NT2/D1 (cell line): ENCODE data around the gene GSG1L.

Experiments
- YY1 ChIP-seq: IDR thresholded peaks from 2 replicates; pipeline ENCODE4 v1.6.1; 2011; ENCODE audit not compliant: insufficient read length, insufficient read depth
- ZNF274 ChIP-seq: IDR thresholded peaks from 2 replicates; pipeline ENCODE4 v1.6.1; 2011; ENCODE audit warnings: mild to moderate bottlenecking, low read depth, low read length

- TF ChIP-seq ZNF274 (no peak), YY1 (no peak)
Measured at GRCh38 chr16:27773344-27773743, 290.2 kb downstream of the GSG1L start.
